UCSD-AML1 (cell line): Measurements from ENCODE around the gene BABAM1.

Source experiments
- DNase-seq: peaks from one replicate; lab custom pipeline; 2025; ENCODE audit not compliant: unreplicated experiment; lab: John Stamatoyannopoulos, UW

Gene BABAM1

GRCh38 chr19:17302391-17303166, 35.3 kb downstream of the BABAM1 start:
- DNase-seq, result peak; percentile 34

GRCh38 chr19:17303167-17303939, 36.1 kb downstream of the BABAM1 start, which contains the start of gene ABHD8:
TSS of gene ABHD8 (minus strand) at chr19:17303425. CDS start at chr19:17301616, 1,809 bp downstream.
- peak; percentile 96 for DNase-seq

GRCh38 chr19:17303940-17304267, 36.7 kb downstream of the BABAM1 start:
- DNase-seq, result no peak

- DNase-seq, result no peak
These were observed 37.4 kb downstream of the BABAM1 start for GRCh38 chr19:17304386-17305215.

GRCh38 chr19:17305216-17305516, 37.9 kb downstream of the BABAM1 start:
- DNase-seq, result no peak

- DNase-seq, result peak; percentile 99
These were observed 38.5 kb downstream of the BABAM1 start, which contains the start of gene MRPL34 for GRCh38 chr19:17305517-17306284. TSS of gene MRPL34 (plus strand) at chr19:17305872. CDS start at chr19:17305893, 21 bp downstream.

GRCh38 chr19:17306285-17306714, 39.1 kb downstream of the BABAM1 start:
- DNase-seq, result no peak

- DNase-seq, result no peak
These were observed 40.7 kb downstream of the BABAM1 start for GRCh38 chr19:17307876-17308377.

- DNase-seq, result peak; percentile 99
These were observed 42.1 kb downstream of the BABAM1 start, which contains the start of gene DDA1 for GRCh38 chr19:17309198-17309964. TSS of gene DDA1 (plus strand) at chr19:17309563. CDS start at chr19:17309655, 92 bp downstream.

GRCh38 chr19:17309965-17310461, 42.8 kb downstream of the BABAM1 start:
- DNase-seq, result no peak

- DNase-seq, result no peak
These were observed 44.4 kb downstream of the BABAM1 start for GRCh38 chr19:17311455-17312188.

- DNase-seq, result no peak
These were observed 45.2 kb downstream of the BABAM1 start for GRCh38 chr19:17312189-17313113.

GRCh38 chr19:17314007-17314593, 46.9 kb downstream of the BABAM1 start:
- DNase-seq, result no peak

- no peak for DNase-seq
These were observed 51.7 kb downstream of the BABAM1 start for GRCh38 chr19:17318966-17319365.

- no peak for DNase-seq
These were observed 52.4 kb downstream of the BABAM1 start for GRCh38 chr19:17319473-17320238.

- DNase-seq, result no peak
These were observed 53.2 kb downstream of the BABAM1 start for GRCh38 chr19:17320435-17320834.
